Activated T-helper 1 cell treated with anti-CD3 and anti-CD28 coated beads, Interleukin-12 subunit alpha, Interleukin-12 subunit beta, Interleukin-2, Interleukin-4 antibody, amounts not matched to agents 30 ng/mL and 10 ng/mL and 1 ng/mL, durations not matched to agents 14 hours and 24 hours and 36 hours (primary cell): ENCODE data around the gene SLC34A1. TPM values are rescaled to one million over a fixed set of nuclear protein-coding genes. Genes with fewer than 3 reads are reported as not detected.

ENCODE experiments used
- DNase-seq: peaks from one replicate; pipeline ENCODE4 v3.0.0; 2021; ENCODE audit warnings: low spot score
- H3K27ac Mint-ChIP-seq: one replicate; pipeline ENCODE4 v1.8.0; 2021; ENCODE audit warnings: mild to moderate bottlenecking, mixed read lengths
- H3K27me3 Mint-ChIP-seq: one replicate; pipeline ENCODE4 v1.8.0; 2022; ENCODE audit warnings: mild to moderate bottlenecking, moderate library complexity, mixed read lengths; ENCODE audit not compliant: insufficient read depth
- H3K36me3 Mint-ChIP-seq: one replicate; pipeline ENCODE4 v1.8.0; 2021; ENCODE audit warnings: low read depth, mixed read lengths
- H3K4me1 Mint-ChIP-seq: one replicate; pipeline ENCODE4 v1.8.0; 2021; ENCODE audit warnings: low read depth, mixed read lengths
- H3K4me3 Mint-ChIP-seq: one replicate; pipeline ENCODE4 v1.8.0; 2021; ENCODE audit warnings: mild to moderate bottlenecking, moderate library complexity, mixed read lengths
- H3K9me3 Mint-ChIP-seq: one replicate; pipeline ENCODE4 v1.8.0; 2021; ENCODE audit warnings: mixed read lengths
- intact Hi-C: fragments of 100-400 bp; cut with micrococcal nuclease; formaldehyde crosslinking; loops from one replicate; pipeline ENCODE4 v1.15.1; 2024
- total RNA-seq: library from RNA; stranded (reverse); gene quantifications from 2 replicates; pipeline ENCODE4 v1.2.3, GENCODE V29; 2022

The SLC34A1 gene
- total RNA-seq, 1 donor from 2014 or later, result 0.26 TPM

DNA sequence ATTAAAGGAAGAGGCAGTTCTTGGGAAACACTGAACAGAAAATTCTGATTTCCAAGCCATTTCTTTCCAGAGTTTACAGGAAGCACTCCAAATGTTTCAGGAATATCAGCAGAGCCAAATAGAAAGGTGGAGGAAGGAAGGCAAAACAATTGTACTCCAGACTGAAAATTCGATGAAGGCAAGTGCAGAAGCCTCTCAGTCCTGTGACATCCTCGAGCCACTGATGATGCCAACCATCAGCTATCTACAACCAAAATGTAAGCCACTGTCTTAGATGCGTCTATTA is 34.9 kb upstream of the SLC34A1 start:
- Mint-ChIP-seq H3K27ac (peak overlapping the region; percentile 69), H3K4me1 (peaks cover 43% of the 10 kb centered on the region), H3K4me3 (peak overlapping the region; percentile 98), H3K36me3 (peaks cover 22% of the 10 kb centered on the region), H3K27me3 (no peaks in the 10 kb centered on the region), H3K9me3 (peaks cover 2% of the 10 kb centered on the region)
- DNase-seq, result no peak
- intact Hi-C loops, result no loop called here

DNA sequence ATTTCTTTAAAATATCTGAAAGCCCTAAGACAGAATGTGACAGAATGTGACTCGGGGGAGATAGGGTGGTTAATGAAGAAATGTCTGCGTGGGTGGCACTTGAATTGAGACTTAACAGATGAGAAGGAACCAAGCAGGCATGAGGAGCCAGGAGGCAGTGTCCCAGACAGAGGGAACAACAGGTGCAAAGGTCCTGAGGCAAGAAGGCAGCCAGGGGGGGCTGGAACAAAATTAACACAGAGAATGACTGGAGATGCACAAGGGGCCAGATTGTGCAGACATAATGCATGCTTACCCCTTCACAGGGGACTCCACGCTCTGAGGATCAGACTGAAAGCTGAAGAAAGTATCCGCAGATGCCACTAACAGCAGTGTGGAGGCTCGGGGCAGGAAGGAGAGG is 34.5 kb upstream of the SLC34A1 start:
- peaks cover 43% of the 10 kb centered on the region for H3K4me1 Mint-ChIP-seq
- H3K4me3 Mint-ChIP-seq, result peak overlapping the region; percentile 98
- H3K36me3 Mint-ChIP-seq, result peaks cover 20% of the 10 kb centered on the region
- H3K27me3 Mint-ChIP-seq, result no peaks in the 10 kb centered on the region
- intact Hi-C loops, result loop anchor here (2.0 to 10.0 kb wide), 2 partner anchors 53 to 815 kb away; partner anchors contain the start of gene RNF44
- H3K9me3 Mint-ChIP-seq, result peaks cover 7% of the 10 kb centered on the region
- no peak for DNase-seq
- peak overlapping the region; percentile 69 for H3K27ac Mint-ChIP-seq

GRCh38 chr5:177350776-177351391 is 33.4 kb upstream of the SLC34A1 start:
- Mint-ChIP-seq H3K27ac (peak overlapping the region; percentile 100), H3K36me3 (peaks cover 20% of the 10 kb centered on the region), H3K4me3 (peak overlapping the region; percentile 98), H3K4me1 (peaks cover 46% of the 10 kb centered on the region), H3K9me3 (peaks cover 18% of the 10 kb centered on the region), H3K27me3 (no peaks in the 10 kb centered on the region)
- intact Hi-C loops, result loop anchor here (1.0 to 10.0 kb wide), 6 partner anchors 13 to 963 kb away; partner anchors contain the start of genes HIGD2A, NOP16 and RNF44
- no peak for DNase-seq

DNA sequence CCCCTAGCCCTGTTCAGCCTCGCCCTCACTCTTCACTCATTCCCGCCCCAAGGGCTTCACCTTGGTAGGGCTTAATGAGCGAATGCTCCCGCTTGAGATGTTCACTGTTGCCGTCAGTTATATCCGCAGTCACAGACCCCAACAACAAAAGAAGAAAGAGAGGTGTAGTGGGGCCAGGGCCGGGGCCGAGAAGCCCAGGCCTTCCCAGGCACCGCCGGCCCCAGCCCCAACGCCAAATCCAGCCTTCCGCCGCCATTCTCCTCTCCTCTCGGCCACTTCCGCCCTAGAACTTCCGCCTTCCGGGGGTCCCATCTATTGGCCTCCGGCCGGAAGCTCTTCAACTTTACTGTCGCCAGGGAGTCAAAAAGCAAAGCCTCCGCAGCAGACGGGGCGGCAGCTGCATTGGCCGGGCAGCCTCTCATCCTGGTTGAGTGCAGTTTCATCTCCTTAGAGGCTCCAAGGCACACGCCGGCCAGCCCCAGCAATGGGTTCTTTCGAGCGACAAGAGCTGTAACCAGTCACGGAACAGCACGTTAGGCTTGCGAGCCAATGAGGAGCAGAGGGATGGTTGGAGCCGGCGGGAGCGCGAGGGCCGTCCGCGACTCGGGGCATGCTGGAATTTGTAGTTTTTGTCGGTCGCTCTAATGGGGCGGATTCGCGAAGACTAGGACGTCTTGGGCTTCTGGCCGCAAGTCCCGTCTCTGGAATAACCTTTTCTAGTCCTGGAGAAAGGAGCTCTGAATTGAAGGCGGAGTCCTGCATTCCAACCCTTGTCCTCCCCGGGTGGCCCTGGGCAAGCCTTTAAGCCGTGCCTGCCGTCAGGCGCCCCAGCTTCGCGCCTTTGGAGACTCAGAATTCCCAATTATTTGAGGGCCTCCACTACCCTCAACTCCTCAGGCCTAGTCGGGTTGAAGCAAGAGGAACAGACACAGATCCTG is 32.6 kb upstream of the SLC34A1 start, which contains the start of gene LMAN2:
LMAN2 (minus strand) TSS at position 277 of the 938 bp plus-strand sequence; CDS start at position 256, 21 bp downstream.
- peaks cover 47% of the 10 kb centered on the region for H3K4me1 Mint-ChIP-seq
- H3K27ac Mint-ChIP-seq, result peak within 1 kb of the TSS; percentile 100
- H3K4me3 Mint-ChIP-seq, result peak within 1 kb of the TSS; percentile 98
- H3K9me3 Mint-ChIP-seq, result peaks cover 19% of the 10 kb centered on the region
- intact Hi-C loops, result loop anchor here (1.0 to 10.0 kb wide), 6 partner anchors 13 to 963 kb away; partner anchors contain the start of genes HIGD2A, NOP16 and RNF44
- no peaks in the 10 kb centered on the region for H3K27me3 Mint-ChIP-seq
- peak; percentile 90 for DNase-seq
- H3K36me3 Mint-ChIP-seq, result peaks cover 19% of the 10 kb centered on the region

GRCh38 chr5:177353093-177353492 is 31.1 kb upstream of the SLC34A1 start:
- Mint-ChIP-seq H3K4me1 (peaks cover 47% of the 10 kb centered on the region), H3K36me3 (peaks cover 10% of the 10 kb centered on the region), H3K27me3 (no peaks in the 10 kb centered on the region), H3K4me3 (peak overlapping the region; percentile 40), H3K27ac (no peak overlapping the region), H3K9me3 (peaks cover 19% of the 10 kb centered on the region)
- intact Hi-C loops, result loop anchor here (10.0 kb wide), 1 partner anchor 818 kb away; the partner anchor contains the start of gene RNF44
- no peak for DNase-seq

DNA sequence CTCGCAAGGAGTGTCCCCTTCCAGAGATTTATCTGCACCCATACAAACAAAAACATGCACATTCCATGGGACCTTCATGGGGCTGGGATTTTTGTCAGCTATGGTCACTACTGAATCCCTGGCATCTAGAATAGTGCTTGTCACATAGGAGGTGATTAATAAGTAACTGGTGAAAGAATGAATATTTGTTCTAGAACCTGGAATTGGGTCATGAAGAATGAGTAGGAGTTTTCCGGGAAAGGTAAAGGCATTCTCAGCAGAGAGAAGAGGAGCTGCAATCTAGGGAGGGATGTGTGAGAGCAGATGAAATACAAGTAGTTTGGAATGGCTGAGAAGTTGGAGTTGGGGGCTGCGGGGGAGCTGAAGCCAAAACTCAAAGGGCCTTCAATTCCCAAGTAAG is 30.0 kb upstream of the SLC34A1 start:
- DNase-seq, result no peak
- peaks cover 19% of the 10 kb centered on the region for H3K9me3 Mint-ChIP-seq
- peaks cover 53% of the 10 kb centered on the region for H3K4me1 Mint-ChIP-seq
- peaks cover 10% of the 10 kb centered on the region for H3K36me3 Mint-ChIP-seq
- no peak overlapping the region for H3K4me3 Mint-ChIP-seq
- no peak overlapping the region for H3K27ac Mint-ChIP-seq
- intact Hi-C loops, result loop anchor here (10.0 kb wide), 1 partner anchor 819 kb away; the partner anchor contains the start of gene RNF44
- H3K27me3 Mint-ChIP-seq, result no peaks in the 10 kb centered on the region

DNA sequence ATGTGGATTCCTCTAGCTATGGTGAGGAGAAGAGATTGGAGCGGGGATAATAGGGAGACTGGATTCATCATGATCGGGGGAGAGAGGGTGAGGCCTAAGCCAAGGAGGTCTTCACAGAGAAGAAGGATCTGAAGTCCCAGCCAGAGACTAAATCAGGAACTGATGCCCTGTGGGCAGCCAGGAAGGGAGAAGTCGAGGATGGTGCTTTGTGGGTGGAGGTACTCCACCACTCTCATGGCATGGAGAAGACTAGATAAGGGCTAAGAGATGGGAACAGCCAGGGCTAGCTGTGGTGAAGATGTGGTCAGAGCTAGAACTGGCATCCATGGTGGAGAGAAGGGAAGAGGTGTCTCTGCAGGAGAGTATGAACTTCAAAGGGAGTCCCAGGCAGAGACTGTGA is 29.5 kb upstream of the SLC34A1 start:
- intact Hi-C loops, result loop anchor here (5.0 to 10.0 kb wide), 2 partner anchors 222 to 820 kb away; partner anchors contain the start of genes NSD1 and RNF44
- peaks cover 19% of the 10 kb centered on the region for H3K9me3 Mint-ChIP-seq

DNA sequence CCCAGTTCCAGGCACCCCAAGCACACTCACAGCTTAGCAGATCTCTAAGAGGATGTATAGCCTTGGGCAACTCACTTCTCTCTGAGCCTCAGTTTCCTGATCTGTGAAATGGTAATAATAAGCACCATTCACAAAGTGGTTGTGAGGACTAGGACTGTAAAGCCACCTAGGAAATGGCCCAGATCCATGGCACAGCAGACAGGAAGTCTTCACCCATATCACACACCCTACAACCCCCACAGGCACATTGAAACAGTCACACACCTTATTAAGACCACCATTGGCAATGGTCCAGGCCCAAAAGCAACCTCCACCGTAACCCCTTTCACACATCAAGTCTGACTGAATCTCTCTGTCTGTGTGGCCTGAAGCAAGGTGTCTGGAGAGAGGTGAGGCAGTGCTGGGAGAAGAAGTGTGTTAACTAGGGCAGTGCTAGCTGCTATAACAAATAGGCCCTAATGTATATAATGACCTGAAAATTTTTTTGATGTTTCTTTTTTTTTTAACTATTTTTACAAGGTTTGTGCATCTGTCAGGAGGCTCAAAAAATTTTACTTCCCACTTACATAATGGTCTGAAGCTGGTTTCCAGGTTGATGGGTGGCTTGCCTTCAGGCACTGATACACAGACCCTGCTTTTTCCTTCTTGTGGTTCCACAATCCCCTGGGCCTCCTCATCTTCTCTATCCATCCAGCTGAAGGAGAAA is 28.9 kb upstream of the SLC34A1 start:
- intact Hi-C loops, result loop anchor here (5.0 to 10.0 kb wide), 2 partner anchors 223 to 821 kb away; partner anchors contain the start of genes NSD1 and RNF44
- H3K4me3 Mint-ChIP-seq, result no peak overlapping the region
- no peak for DNase-seq
- H3K36me3 Mint-ChIP-seq, result peaks cover 9% of the 10 kb centered on the region
- no peaks in the 10 kb centered on the region for H3K27me3 Mint-ChIP-seq
- H3K9me3 Mint-ChIP-seq, result peaks cover 19% of the 10 kb centered on the region
- H3K27ac Mint-ChIP-seq, result no peak overlapping the region
- peaks cover 53% of the 10 kb centered on the region for H3K4me1 Mint-ChIP-seq

More for the DNA sequence above, 29.5 kb upstream of the SLC34A1 start:
- Mint-ChIP-seq H3K27ac (no peak overlapping the region), H3K4me3 (no peak overlapping the region), H3K27me3 (no peaks in the 10 kb centered on the region), H3K4me1 (peaks cover 53% of the 10 kb centered on the region), H3K36me3 (peaks cover 7% of the 10 kb centered on the region)
- no peak for DNase-seq

DNA sequence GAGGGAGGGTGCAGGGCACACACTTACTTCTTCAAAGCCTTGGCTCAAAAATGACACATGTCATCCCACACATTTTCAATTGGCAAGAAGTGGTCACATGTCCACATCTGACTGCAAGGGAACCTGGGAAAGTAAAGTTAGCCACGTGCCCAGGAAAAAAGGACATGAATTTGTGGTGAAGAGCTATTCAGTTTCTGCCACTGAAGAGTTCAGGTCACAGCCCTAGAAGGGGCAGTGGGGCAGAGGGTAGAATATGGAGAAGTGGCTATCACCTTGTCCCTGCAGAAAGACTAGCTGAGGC is 28.4 kb upstream of the SLC34A1 start:
- Mint-ChIP-seq H3K4me3 (no peak overlapping the region), H3K36me3 (peaks cover 9% of the 10 kb centered on the region), H3K27me3 (no peaks in the 10 kb centered on the region), H3K27ac (no peak overlapping the region), H3K4me1 (peaks cover 49% of the 10 kb centered on the region), H3K9me3 (peaks cover 19% of the 10 kb centered on the region)
- DNase-seq, result no peak
- intact Hi-C loops, result loop anchor here (2.0 to 10.0 kb wide), 3 partner anchors 71 to 821 kb away; partner anchors contain the start of genes GRK6, NSD1 and RNF44

DNA sequence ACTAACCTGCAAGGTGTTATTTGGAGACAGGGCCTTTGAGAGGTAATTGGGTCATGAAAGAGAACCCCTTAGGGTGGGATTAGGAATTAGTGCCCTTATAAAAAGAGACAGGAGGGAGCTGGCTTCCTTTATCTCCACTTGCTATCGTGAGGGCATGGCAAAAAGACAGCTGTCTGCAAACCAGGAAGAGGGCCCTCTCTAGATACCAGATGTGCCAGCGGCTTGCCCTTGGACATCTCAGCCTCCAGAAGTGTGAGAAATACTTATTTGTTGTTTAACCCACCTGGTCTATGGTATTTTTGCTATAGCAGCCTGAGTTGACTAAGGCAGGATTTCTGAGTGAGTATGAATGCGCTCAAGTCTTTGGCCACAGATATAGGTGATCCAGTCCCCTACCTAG is 27.5 kb upstream of the SLC34A1 start:
- Mint-ChIP-seq H3K27ac (peak overlapping the region; percentile 80), H3K4me3 (peak overlapping the region; percentile 85), H3K9me3 (peaks cover 19% of the 10 kb centered on the region), H3K36me3 (peaks cover 9% of the 10 kb centered on the region), H3K27me3 (no peaks in the 10 kb centered on the region), H3K4me1 (peaks cover 58% of the 10 kb centered on the region)
- no peak for DNase-seq
- intact Hi-C loops, result loop anchor here (2.0 to 10.0 kb wide), 3 partner anchors 70 to 822 kb away; partner anchors contain the start of genes GRK6, NSD1 and RNF44

DNA sequence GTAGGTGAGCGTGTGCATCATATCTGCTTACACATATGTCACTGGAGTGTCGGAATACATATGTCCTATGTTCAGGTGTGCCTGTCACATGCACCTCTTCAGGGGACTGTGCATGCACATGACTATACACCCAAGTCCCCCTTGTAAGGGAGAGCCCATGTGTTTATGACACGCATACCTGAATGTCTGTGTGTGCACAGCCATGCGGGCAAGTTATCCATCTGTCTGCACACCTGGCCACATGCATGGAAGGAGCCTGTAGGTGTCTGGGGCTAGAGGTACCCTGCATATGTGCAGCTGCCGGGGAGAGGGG is 27.1 kb upstream of the SLC34A1 start:
- peaks cover 58% of the 10 kb centered on the region for H3K4me1 Mint-ChIP-seq
- H3K27me3 Mint-ChIP-seq, result no peaks in the 10 kb centered on the region
- no peak for DNase-seq
- H3K27ac Mint-ChIP-seq, result peak overlapping the region; percentile 80
- H3K4me3 Mint-ChIP-seq, result peak overlapping the region; percentile 85
- intact Hi-C loops, result loop anchor here (2.0 to 10.0 kb wide), 3 partner anchors 70 to 822 kb away; partner anchors contain the start of genes GRK6, NSD1 and RNF44
- H3K36me3 Mint-ChIP-seq, result peaks cover 9% of the 10 kb centered on the region
- H3K9me3 Mint-ChIP-seq, result peaks cover 19% of the 10 kb centered on the region
